ENCODE measurements around the gene FBXO31.
"Not testable (repeated sequence)": the region's sequence is repeated elsewhere in the genome, so short reads cannot be mapped to it uniquely, and the experiment has no call there.

FBXO31 gene

GRCh38 chr16:87363771-87364455 is 19.7 kb downstream of the FBXO31 start:
- no peak for DNase-seq (ENCODE audit: low spot score)
- in situ Hi-C loops (cut with MboI; ENCODE audit: low sequenced_read_pairs, unreplicated experiment): no loop called here
- no peak for TF ChIP-seq CTCF (IDR thresholded peaks at IDR 0.05; ENCODE audit: borderline replicate concordance, control extremely low read depth, extremely low read depth, insufficient read depth, missing control alignments)

- in situ Hi-C loops (cut with MboI; ENCODE audit: low sequenced_read_pairs, unreplicated experiment); DNase-seq (ENCODE audit: low spot score): not testable (repeated sequence)
Observed at GRCh38 chr16:87362828-87363559, 20.6 kb downstream of the FBXO31 start.

- TF ChIP-seq CTCF (IDR thresholded peaks at IDR 0.05; ENCODE audit: borderline replicate concordance, control extremely low read depth, extremely low read depth, insufficient read depth, missing control alignments): no peak
- in situ Hi-C loops (cut with MboI; ENCODE audit: low sequenced_read_pairs, unreplicated experiment): no loop called here
- no peak for DNase-seq (ENCODE audit: low spot score)
Observed at GRCh38 chr16:87361916-87362619, 21.5 kb downstream of the FBXO31 start.

GRCh38 chr16:87360862-87361610 is 22.5 kb downstream of the FBXO31 start:
- TF ChIP-seq CTCF (IDR thresholded peaks at IDR 0.05; ENCODE audit: borderline replicate concordance, control extremely low read depth, extremely low read depth, insufficient read depth, missing control alignments): no peak
- no peak for DNase-seq (ENCODE audit: low spot score)
- in situ Hi-C loops (cut with MboI; ENCODE audit: low sequenced_read_pairs, unreplicated experiment): no loop called here

GRCh38 chr16:87359121-87359520 is 24.5 kb downstream of the FBXO31 start:
- in situ Hi-C loops (cut with MboI; ENCODE audit: low sequenced_read_pairs, unreplicated experiment): no loop called here
- TF ChIP-seq CTCF (IDR thresholded peaks at IDR 0.05; ENCODE audit: borderline replicate concordance, control extremely low read depth, extremely low read depth, insufficient read depth, missing control alignments): no peak
- DNase-seq (ENCODE audit: low spot score): no peak

GRCh38 chr16:87358696-87359095 is 24.9 kb downstream of the FBXO31 start:
- no peak for TF ChIP-seq CTCF (IDR thresholded peaks at IDR 0.05; ENCODE audit: borderline replicate concordance, control extremely low read depth, extremely low read depth, insufficient read depth, missing control alignments)
- no peak for DNase-seq (ENCODE audit: low spot score)
- in situ Hi-C loops (cut with MboI; ENCODE audit: low sequenced_read_pairs, unreplicated experiment): no loop called here

Data from GM13976 (cell line).